GM23338 (cell line): ENCODE data around the gene ARID1B. TPM values are rescaled to one million over a fixed set of nuclear protein-coding genes. Genes with fewer than 3 reads are reported as not detected.

ENCODE experiments used
- ATAC-seq: fragments of 200-7000 bp; cut with Tn5 transposase; 3 replicates; pipeline ENCODE4 v1.9.1; 2020
- DNase-seq: peaks from one replicate; pipeline ENCODE4 v3.0.0-alpha.2; 2015; ENCODE audit warnings: low spot score
- H2AFZ ChIP-seq: fragments of 200-600 bp; sonication (generic); 2 replicates; pipeline ENCODE4 v1.8.0; 2016; ENCODE audit warnings: antibody characterized with exemption, mild to moderate bottlenecking, moderate library complexity
- H3F3A ChIP-seq: fragments of 200-600 bp; sonication (generic); replicated peaks from 2 replicates; pipeline ENCODE4 v1.8.0; 2017; ENCODE audit warnings: antibody characterized with exemption, mixed run types, low read depth
- H3K27ac ChIP-seq: fragments of 200-600 bp; sonication (generic); 2 replicates; pipeline ENCODE4 v1.6.1; 2016; ENCODE audit warnings: low read depth
- H3K27me3 ChIP-seq: fragments of 200-600 bp; sonication (generic); 2 replicates; pipeline ENCODE4 v1.8.0; 2016; ENCODE audit warnings: mild to moderate bottlenecking, mixed run types, moderate library complexity; ENCODE audit not compliant: insufficient read depth
- H3K36me3 ChIP-seq: fragments of 200-600 bp; sonication (generic); 2 replicates; pipeline ENCODE4 v1.8.0; 2016; ENCODE audit warnings: mild to moderate bottlenecking; ENCODE audit not compliant: insufficient read depth
- H3K4me1 ChIP-seq: fragments of 200-600 bp; sonication (generic); 2 replicates; pipeline ENCODE4 v1.8.0; 2016; ENCODE audit warnings: mild to moderate bottlenecking, moderate library complexity; ENCODE audit not compliant: insufficient read depth
- H3K4me2 ChIP-seq: fragments of 200-600 bp; sonication (generic); 2 replicates; pipeline ENCODE4 v1.7.1; 2017; ENCODE audit warnings: mixed run types
- H3K4me3 ChIP-seq: fragments of 200-600 bp; sonication (generic); 2 replicates; pipeline ENCODE4 v1.6.1; 2016; ENCODE audit warnings: mixed run types
- H3K79me2 ChIP-seq: fragments of 200-600 bp; sonication (generic); replicated peaks from 2 replicates; pipeline ENCODE4 v1.8.0; 2017; ENCODE audit warnings: mild to moderate bottlenecking; ENCODE audit not compliant: insufficient read depth
- H3K9me2 ChIP-seq: fragments of 200-600 bp; sonication (generic); 2 replicates; pipeline ENCODE4 v1.8.0; 2017; ENCODE audit not compliant: insufficient read depth
- H4K20me1 ChIP-seq: fragments of 200-600 bp; sonication (generic); replicated peaks from 2 replicates; pipeline ENCODE4 v1.8.0; 2017; ENCODE audit warnings: mild to moderate bottlenecking; ENCODE audit not compliant: insufficient read depth
- H3K27ac Mint-ChIP-seq: 2 replicates; pipeline ENCODE4 v1.8.0; 2020; ENCODE audit warnings: inconsistent platforms, mild to moderate bottlenecking, moderate library complexity, mixed read lengths
- H3K27me3 Mint-ChIP-seq: 3 replicates; pipeline ENCODE4 v1.8.0; 2022; ENCODE audit warnings: low read depth, mild to moderate bottlenecking, moderate library complexity, mixed read lengths, inconsistent platforms; ENCODE audit not compliant: insufficient read depth, poor library complexity
- H3K36me3 Mint-ChIP-seq: 3 replicates; pipeline ENCODE4 v1.8.0; 2021; ENCODE audit warnings: low read depth, mild to moderate bottlenecking, inconsistent platforms, moderate library complexity, mixed read lengths
- H3K4me1 Mint-ChIP-seq: 3 replicates; pipeline ENCODE4 v1.8.0; 2020; ENCODE audit warnings: mild to moderate bottlenecking, inconsistent platforms, mixed read lengths
- H3K4me3 Mint-ChIP-seq: 3 replicates; pipeline ENCODE4 v1.8.0; 2021; ENCODE audit warnings: moderate library complexity, mild to moderate bottlenecking, inconsistent platforms, mixed read lengths
- H3K9me3 Mint-ChIP-seq: 3 replicates; pipeline ENCODE4 v1.8.0; 2020; ENCODE audit warnings: moderate library complexity, mild to moderate bottlenecking, inconsistent platforms, mixed read lengths
- CREB1 ChIP-seq: fragments of 250-450 bp; sonication (Bioruptor Pico); IDR thresholded peaks from 2 replicates; pipeline ENCODE4 v1.5.0; 2020; ENCODE audit warnings: low read depth, mild to moderate bottlenecking, moderate library complexity
- CTCF ChIP-seq, 2 experiments: fragments of 200-600 bp in 1 of 2; sonication (generic) in 1 of 2; conservative IDR thresholded peaks; 2 replicates each; pipeline versions ENCODE4 v1.5.1 to v1.6.1; 2016 to 2017; ENCODE audit warnings: antibody characterized with exemption in 2 of 2, low read depth in 2 of 2, mild to moderate bottlenecking in 2 of 2, moderate library complexity in 1 of 2
- NANOG ChIP-seq: IDR thresholded peaks from 2 replicates; pipeline ENCODE4 v1.6.1; 2016; ENCODE audit warnings: antibody characterized with exemption, borderline replicate concordance
- REST ChIP-seq: IDR thresholded peaks from one replicate; pipeline ENCODE4 v1.6.1; 2018; ENCODE audit warnings: antibody characterized with exemption; ENCODE audit not compliant: unreplicated experiment
- STAT1 ChIP-seq: IDR thresholded peaks from one replicate; pipeline ENCODE4 v1.6.1; 2016; ENCODE audit warnings: antibody characterized with exemption; ENCODE audit not compliant: unreplicated experiment
- ZNF114 ChIP-seq: fragments of 250-450 bp; sonication (Bioruptor Pico); IDR thresholded peaks from 2 replicates; pipeline ENCODE4 v1.5.0; 2020; ENCODE audit warnings: mild to moderate bottlenecking, moderate library complexity
- ZNF331 ChIP-seq: fragments of 250-450 bp; sonication (Bioruptor Pico); IDR thresholded peaks from 2 replicates; pipeline ENCODE4 v1.5.0; 2020; ENCODE audit warnings: low read depth, mild to moderate bottlenecking, moderate library complexity
- polyA plus RNA-seq: library from polyadenylated mRNA; unstranded; fragments of >200 nt; fragmentation: Nextera tagmentation; extraction: Ambion mirVana; gene quantifications from 2 replicates; pipeline ENCODE4 v1.2.1, GENCODE V29; 2016
- total RNA-seq: library from RNA; depleted of rRNA; stranded (reverse); fragments of >200 nt; shearing (Covaris generic); gene quantifications from 2 replicates; pipeline ENCODE4 v1.2.3, GENCODE V29; 2014

The ARID1B gene
- total and polyA plus RNA-seq, 2 experiments from 2014 or later: 59.3 to 72.2 TPM

GRCh38 chr6:156906451-156906850, 129.3 kb downstream of the ARID1B start:
- no peaks in the 10 kb centered on the region for H3F3A ChIP-seq
- TF ChIP-seq ZNF331 (no peak), NANOG (no peak), REST (no peak)
- ATAC-seq (0 out of 3 replicates have a peak, but pooled peaks have one; percentile 22), DNase-seq (no peak)
- H3K79me2 ChIP-seq: peaks cover 87% of the 10 kb centered on the region
- H3K4me1 ChIP-seq: peaks cover 5% of the 10 kb centered on the region; the same call in 1 of the 2 replicates
- H3K9me2 ChIP-seq: no peaks in the 10 kb centered on the region
- H3K36me3 ChIP-seq: no peaks in the 10 kb centered on the region
- no peaks in the 10 kb centered on the region for H3K27me3 ChIP-seq
- H4K20me1 ChIP-seq: peaks cover 13% of the 10 kb centered on the region; the same call in 1 of the 2 replicates
- no peak overlapping the region for H3K4me3 ChIP-seq
- Mint-ChIP-seq H3K27me3 (peaks cover 5% of the 10 kb centered on the region), H3K27ac (no peak overlapping the region), H3K9me3 (no peaks in the 10 kb centered on the region), H3K4me1 (peaks cover 22% of the 10 kb centered on the region), H3K4me3 (no peak overlapping the region), H3K36me3 (no peaks in the 10 kb centered on the region; the same call in 2 of the 3 replicates)
- no peak overlapping the region for H3K4me2 ChIP-seq
- H2AFZ ChIP-seq: no peak overlapping the region
- no peak overlapping the region for H3K27ac ChIP-seq

- H2AFZ ChIP-seq: no peak overlapping the region
- no peak for DNase-seq
- H3K4me2 ChIP-seq: no peak overlapping the region
- peaks cover 87% of the 10 kb centered on the region for H3K79me2 ChIP-seq
- Mint-ChIP-seq H3K4me1 (peaks cover 41% of the 10 kb centered on the region), H3K36me3 (peaks cover 3% of the 10 kb centered on the region), H3K27ac (no peak overlapping the region), H3K9me3 (no peaks in the 10 kb centered on the region), H3K4me3 (no peak overlapping the region), H3K27me3 (peaks cover 10% of the 10 kb centered on the region)
- peaks cover 20% of the 10 kb centered on the region for H3K4me1 ChIP-seq
- TF ChIP-seq ZNF331: no peak
- TF ChIP-seq STAT1: no peak
- TF ChIP-seq CTCF (conservative IDR thresholded peaks at IDR 0.05; ENCODE audit: low read depth in 2 of 2): no peak
- TF ChIP-seq ZNF114 (CRISPR knock-in tag): no peak
- no peak for TF ChIP-seq CREB1 (CRISPR knock-in tag)
- no peak overlapping the region for H3K4me3 ChIP-seq
- H3K27me3 ChIP-seq: no peaks in the 10 kb centered on the region
- ATAC-seq: no peak
- H3K36me3 ChIP-seq: no peaks in the 10 kb centered on the region
- peaks cover 13% of the 10 kb centered on the region; the same call in 1 of the 2 replicates for H4K20me1 ChIP-seq
- no peak overlapping the region for H3K27ac ChIP-seq
- no peaks in the 10 kb centered on the region for H3K9me2 ChIP-seq
- no peaks in the 10 kb centered on the region for H3F3A ChIP-seq
These were observed 132.2 kb downstream of the ARID1B start for GRCh38 chr6:156909212-156910010.
